ENCODE measurements around the gene ADAMTS16. TPM values are rescaled to one million over a fixed set of nuclear protein-coding genes. Genes with fewer than 3 reads are reported as not detected.

Gene ADAMTS16
- total and polyA plus RNA-seq, 9 donors: 4.3 to 12.1 (median 6.4) TPM

- Histone ChIP-seq H3K4me3 (ENCODE audit: low read length) (no peak overlapping the region), H3K27ac (ENCODE audit: low read length) (no peak overlapping the region), H3K4me1 (ENCODE audit: control insufficient read depth, insufficient read depth, low read length) (peaks cover 28% of the 10 kb centered on the region), H3K27me3 (ENCODE audit: control insufficient read depth, insufficient read depth, low read length) (no peaks in the 10 kb centered on the region), H3K9me3 (replicated peaks; ENCODE audit: control insufficient read depth, low read depth, low read length) (no peaks in the 10 kb centered on the region), H3K36me3 (ENCODE audit: control insufficient read depth, insufficient read depth, low read length) (no peaks in the 10 kb centered on the region)
- 38% methylated on average over 3 of the region's 4 CpGs for WGBS (ENCODE audit: insufficient coverage)
- DNase-seq: no peak
Measured at GRCh38 chr5:5332287-5332686, 192.2 kb downstream of the ADAMTS16 start.

GRCh38 chr5:5335107-5335506, 195.0 kb downstream of the ADAMTS16 start:
- Histone ChIP-seq H3K4me3 (ENCODE audit: low read length) (no peak overlapping the region), H3K4me1 (ENCODE audit: control insufficient read depth, insufficient read depth, low read length) (peaks cover 25% of the 10 kb centered on the region), H3K27ac (ENCODE audit: low read length) (no peak overlapping the region), H3K36me3 (ENCODE audit: control insufficient read depth, insufficient read depth, low read length) (no peaks in the 10 kb centered on the region), H3K9me3 (replicated peaks; ENCODE audit: control insufficient read depth, low read depth, low read length) (no peaks in the 10 kb centered on the region), H3K27me3 (ENCODE audit: control insufficient read depth, insufficient read depth, low read length) (no peaks in the 10 kb centered on the region)
- no peak for DNase-seq

GRCh38 chr5:5335700-5336264, 195.7 kb downstream of the ADAMTS16 start:
- H3K9me3 ChIP-seq (replicated peaks; ENCODE audit: control insufficient read depth, low read depth, low read length): no peaks in the 10 kb centered on the region
- no peaks in the 10 kb centered on the region for H3K36me3 ChIP-seq (ENCODE audit: control insufficient read depth, insufficient read depth, low read length)
- H3K27me3 ChIP-seq (ENCODE audit: control insufficient read depth, insufficient read depth, low read length): no peaks in the 10 kb centered on the region
- H3K4me3 ChIP-seq (ENCODE audit: low read length): no peak overlapping the region
- H3K4me1 ChIP-seq (ENCODE audit: control insufficient read depth, insufficient read depth, low read length): peaks cover 32% of the 10 kb centered on the region
- no peak for DNase-seq
- H3K27ac ChIP-seq (ENCODE audit: low read length): no peak overlapping the region
- 45% methylated on average over 4 of the region's 4 CpGs for WGBS (ENCODE audit: insufficient coverage)

GRCh38 chr5:5339257-5339656, 199.1 kb downstream of the ADAMTS16 start:
- Histone ChIP-seq H3K4me3 (ENCODE audit: low read length) (no peak overlapping the region), H3K36me3 (ENCODE audit: control insufficient read depth, insufficient read depth, low read length) (no peaks in the 10 kb centered on the region), H3K4me1 (ENCODE audit: control insufficient read depth, insufficient read depth, low read length) (peaks cover 26% of the 10 kb centered on the region), H3K9me3 (replicated peaks; ENCODE audit: control insufficient read depth, low read depth, low read length) (no peaks in the 10 kb centered on the region), H3K27me3 (ENCODE audit: control insufficient read depth, insufficient read depth, low read length) (no peaks in the 10 kb centered on the region), H3K27ac (ENCODE audit: low read length) (no peak overlapping the region)
- no peak for DNase-seq
- WGBS (ENCODE audit: insufficient coverage): 95% methylated on average over 4 of the region's 4 CpGs

GRCh38 chr5:5340206-5340729, 200.1 kb downstream of the ADAMTS16 start:
- Histone ChIP-seq H3K27me3 (ENCODE audit: control insufficient read depth, insufficient read depth, low read length) (no peaks in the 10 kb centered on the region), H3K27ac (ENCODE audit: low read length) (peak overlapping the region; percentile 8), H3K4me1 (ENCODE audit: control insufficient read depth, insufficient read depth, low read length) (peaks cover 28% of the 10 kb centered on the region), H3K9me3 (replicated peaks; ENCODE audit: control insufficient read depth, low read depth, low read length) (no peaks in the 10 kb centered on the region), H3K36me3 (ENCODE audit: control insufficient read depth, insufficient read depth, low read length) (no peaks in the 10 kb centered on the region), H3K4me3 (ENCODE audit: low read length) (no peak overlapping the region)
- WGBS (ENCODE audit: insufficient coverage): no CpG with 5 or more reads among the region's 15 CpGs
- peak; percentile 87 for DNase-seq

- H3K9me3 ChIP-seq (replicated peaks; ENCODE audit: control insufficient read depth, low read depth, low read length): no peaks in the 10 kb centered on the region
- no peaks in the 10 kb centered on the region for H3K36me3 ChIP-seq (ENCODE audit: control insufficient read depth, insufficient read depth, low read length)
- DNase-seq: no peak
- no peaks in the 10 kb centered on the region for H3K27me3 ChIP-seq (ENCODE audit: control insufficient read depth, insufficient read depth, low read length)
- WGBS (ENCODE audit: insufficient coverage): 91% methylated on average over 7 of the region's 10 CpGs
- H3K27ac ChIP-seq (ENCODE audit: low read length): no peak overlapping the region
- no peak overlapping the region for H3K4me3 ChIP-seq (ENCODE audit: low read length)
- H3K4me1 ChIP-seq (ENCODE audit: control insufficient read depth, insufficient read depth, low read length): peaks cover 26% of the 10 kb centered on the region
Measured at GRCh38 chr5:5341531-5342292, 201.6 kb downstream of the ADAMTS16 start.

- no peaks in the 10 kb centered on the region for H3K36me3 ChIP-seq (ENCODE audit: control insufficient read depth, insufficient read depth, low read length)
- H3K4me1 ChIP-seq (ENCODE audit: control insufficient read depth, insufficient read depth, low read length): peaks cover 26% of the 10 kb centered on the region
- H3K27ac ChIP-seq (ENCODE audit: low read length): no peak overlapping the region
- no peaks in the 10 kb centered on the region for H3K27me3 ChIP-seq (ENCODE audit: control insufficient read depth, insufficient read depth, low read length)
- no peaks in the 10 kb centered on the region for H3K9me3 ChIP-seq (replicated peaks; ENCODE audit: control insufficient read depth, low read depth, low read length)
- no peak overlapping the region for H3K4me3 ChIP-seq (ENCODE audit: low read length)
- DNase-seq: no peak
Measured at GRCh38 chr5:5342784-5343183, 202.7 kb downstream of the ADAMTS16 start.

GRCh38 chr5:5343568-5343967, 203.4 kb downstream of the ADAMTS16 start:
- Histone ChIP-seq H3K9me3 (replicated peaks; ENCODE audit: control insufficient read depth, low read depth, low read length) (no peaks in the 10 kb centered on the region), H3K4me1 (ENCODE audit: control insufficient read depth, insufficient read depth, low read length) (peaks cover 26% of the 10 kb centered on the region), H3K4me3 (ENCODE audit: low read length) (no peak overlapping the region), H3K27ac (ENCODE audit: low read length) (no peak overlapping the region), H3K27me3 (ENCODE audit: control insufficient read depth, insufficient read depth, low read length) (no peaks in the 10 kb centered on the region), H3K36me3 (ENCODE audit: control insufficient read depth, insufficient read depth, low read length) (no peaks in the 10 kb centered on the region)
- no peak for DNase-seq
- WGBS (ENCODE audit: insufficient coverage): 71% methylated on average over 5 of the region's 6 CpGs

- Histone ChIP-seq H3K27me3 (ENCODE audit: control insufficient read depth, insufficient read depth, low read length) (no peaks in the 10 kb centered on the region), H3K9me3 (replicated peaks; ENCODE audit: control insufficient read depth, low read depth, low read length) (no peaks in the 10 kb centered on the region), H3K27ac (ENCODE audit: low read length) (no peak overlapping the region), H3K4me1 (ENCODE audit: control insufficient read depth, insufficient read depth, low read length) (peaks cover 26% of the 10 kb centered on the region), H3K36me3 (ENCODE audit: control insufficient read depth, insufficient read depth, low read length) (no peaks in the 10 kb centered on the region), H3K4me3 (ENCODE audit: low read length) (no peak overlapping the region)
- peak; percentile 26 for DNase-seq
- WGBS (ENCODE audit: insufficient coverage): 63% methylated on average over 2 of the region's 4 CpGs
Measured at GRCh38 chr5:5344051-5344571, 204.0 kb downstream of the ADAMTS16 start.

GRCh38 chr5:5344606-5345005, 204.5 kb downstream of the ADAMTS16 start:
- WGBS (ENCODE audit: insufficient coverage): no CpG with 5 or more reads among the region's 5 CpGs

More at GRCh38 chr5:5344606-5345005, 204.5 kb downstream of the ADAMTS16 start:
- H3K4me1 ChIP-seq (ENCODE audit: control insufficient read depth, insufficient read depth, low read length): peaks cover 25% of the 10 kb centered on the region
- no peak overlapping the region for H3K4me3 ChIP-seq (ENCODE audit: low read length)
- DNase-seq: no peak
- H3K27me3 ChIP-seq (ENCODE audit: control insufficient read depth, insufficient read depth, low read length): peaks cover 2% of the 10 kb centered on the region
- H3K9me3 ChIP-seq (replicated peaks; ENCODE audit: control insufficient read depth, low read depth, low read length): no peaks in the 10 kb centered on the region
- no peaks in the 10 kb centered on the region for H3K36me3 ChIP-seq (ENCODE audit: control insufficient read depth, insufficient read depth, low read length)
- H3K27ac ChIP-seq (ENCODE audit: low read length): no peak overlapping the region
